Karpas-422 (cell line): Measurements from ENCODE around the gene ARFGAP3. TPM values are rescaled to one million over a fixed set of nuclear protein-coding genes. Genes with fewer than 3 reads are reported as not detected.

ENCODE experiments used
- DNase-seq: peaks from one replicate; pipeline ENCODE4 v3.0.0-alpha.2; 2015
- H2AFZ ChIP-seq: fragments of 200-600 bp; sonication (generic); 2 replicates; pipeline ENCODE4 v1.6.1; 2014; ENCODE audit warnings: antibody characterized with exemption, low read length, mixed read lengths
- H3K27ac ChIP-seq: fragments of 200-600 bp; sonication (generic); 2 replicates; pipeline ENCODE4 v1.5.1; 2014; ENCODE audit warnings: mild to moderate bottlenecking, low read length, moderate library complexity
- H3K27me3 ChIP-seq: fragments of 200-600 bp; sonication (generic); 2 replicates; pipeline ENCODE4 v1.6.1; 2014; ENCODE audit warnings: low read length, mixed read lengths
- H3K36me3 ChIP-seq: fragments of 200-600 bp; sonication (generic); 2 replicates; pipeline ENCODE4 v1.6.1; 2014; ENCODE audit warnings: low read length, mixed read lengths; ENCODE audit not compliant: insufficient read depth
- H3K4me1 ChIP-seq: fragments of 200-600 bp; sonication (generic); 2 replicates; pipeline ENCODE4 v1.6.1; 2014; ENCODE audit warnings: mild to moderate bottlenecking, low read length, mixed read lengths
- H3K4me2 ChIP-seq: fragments of 200-600 bp; sonication (generic); 2 replicates; pipeline ENCODE4 v1.6.1; 2014; ENCODE audit warnings: low read length, low read depth, mild to moderate bottlenecking; ENCODE audit not compliant: poor library complexity, severe bottlenecking
- H3K4me3 ChIP-seq: fragments of 200-600 bp; sonication (generic); 2 replicates; pipeline ENCODE4 v1.5.1; 2014; ENCODE audit warnings: mild to moderate bottlenecking, antibody characterized with exemption, low read length, mixed read lengths
- H3K79me2 ChIP-seq: fragments of 200-600 bp; sonication (generic); 2 replicates; pipeline ENCODE4 v1.6.1; 2014; ENCODE audit warnings: mild to moderate bottlenecking, low read length, mixed read lengths
- H3K9ac ChIP-seq: fragments of 200-600 bp; sonication (generic); 2 replicates; pipeline ENCODE4 v1.6.0; 2014; ENCODE audit warnings: low read length
- H3K9me2 ChIP-seq: fragments of 200-600 bp; sonication (generic), shearing (Covaris generic); replicated peaks from 2 replicates; pipeline ENCODE4 v1.6.0; 2014; ENCODE audit warnings: mild to moderate bottlenecking, low read length, moderate library complexity; ENCODE audit not compliant: insufficient read depth
- H3K9me3 ChIP-seq: fragments of 300-700, 200-600 bp; sonication (generic); 2 replicates; pipeline ENCODE4 v1.6.1; 2014; ENCODE audit warnings: low read length, mixed read lengths
- H4K20me1 ChIP-seq: fragments of 200-600 bp; sonication (generic); 2 replicates; pipeline ENCODE4 v1.6.1; 2014; ENCODE audit warnings: mild to moderate bottlenecking, antibody characterized with exemption, low read length, low read depth; ENCODE audit not compliant: insufficient read depth
- total RNA-seq: library from RNA; depleted of rRNA; stranded (reverse); fragments of >200 nt; shearing (Covaris generic); gene quantifications from 2 replicates; pipeline ENCODE4 v1.2.3, GENCODE V29; 2014; ENCODE audit warnings: low replicate concordance

Gene ARFGAP3
- total RNA-seq, 1 experiment from 2014 or later: 26.1 TPM

DNA sequence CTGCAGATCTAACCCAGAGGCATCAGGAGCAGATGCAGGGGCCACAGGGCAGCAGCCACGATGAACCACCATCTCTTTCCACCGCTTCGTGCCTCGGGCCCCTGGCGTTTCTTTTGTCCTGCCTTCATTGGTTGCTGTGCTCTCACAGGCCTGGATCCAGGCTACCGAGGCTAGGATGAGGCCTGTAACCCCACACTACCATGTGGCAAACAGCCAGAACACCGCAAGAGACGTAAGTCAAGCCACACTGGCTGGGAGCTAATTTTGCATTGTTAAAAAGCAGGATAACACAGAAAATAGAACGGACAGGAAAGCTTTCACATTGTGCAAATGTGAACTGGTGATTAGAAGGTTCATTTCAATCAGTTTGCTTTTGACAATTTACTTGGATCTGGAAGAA lies 15.7 kb upstream of the ARFGAP3 start:
- no peak for DNase-seq
- H3K36me3 ChIP-seq: no peaks in the 10 kb centered on the region

GRCh38 chr22:42871146-42872050 lies 14.3 kb upstream of the ARFGAP3 start:
- H3K36me3 ChIP-seq: no peaks in the 10 kb centered on the region
- H2AFZ ChIP-seq: no peak overlapping the region
- H3K79me2 ChIP-seq: no peaks in the 10 kb centered on the region
- H3K4me2 ChIP-seq: no peak overlapping the region
- no peaks in the 10 kb centered on the region for H3K9me2 ChIP-seq
- DNase-seq: no peak
- no peak overlapping the region for H3K9ac ChIP-seq
- no peak overlapping the region for H3K4me3 ChIP-seq
- no peak overlapping the region for H3K27ac ChIP-seq
- no peaks in the 10 kb centered on the region for H4K20me1 ChIP-seq
- H3K4me1 ChIP-seq: no peaks in the 10 kb centered on the region
- no peaks in the 10 kb centered on the region for H3K9me3 ChIP-seq
- H3K27me3 ChIP-seq: no peaks in the 10 kb centered on the region

More for the DNA sequence above, 15.7 kb upstream of the ARFGAP3 start:
- Histone ChIP-seq H4K20me1 (no peaks in the 10 kb centered on the region), H3K4me2 (no peak overlapping the region), H3K9me3 (no peaks in the 10 kb centered on the region), H3K4me1 (no peaks in the 10 kb centered on the region), H2AFZ (no peak overlapping the region), H3K27ac (no peak overlapping the region), H3K4me3 (no peak overlapping the region), H3K9me2 (no peaks in the 10 kb centered on the region), H3K27me3 (no peaks in the 10 kb centered on the region), H3K9ac (no peak overlapping the region), H3K79me2 (no peaks in the 10 kb centered on the region)

DNA sequence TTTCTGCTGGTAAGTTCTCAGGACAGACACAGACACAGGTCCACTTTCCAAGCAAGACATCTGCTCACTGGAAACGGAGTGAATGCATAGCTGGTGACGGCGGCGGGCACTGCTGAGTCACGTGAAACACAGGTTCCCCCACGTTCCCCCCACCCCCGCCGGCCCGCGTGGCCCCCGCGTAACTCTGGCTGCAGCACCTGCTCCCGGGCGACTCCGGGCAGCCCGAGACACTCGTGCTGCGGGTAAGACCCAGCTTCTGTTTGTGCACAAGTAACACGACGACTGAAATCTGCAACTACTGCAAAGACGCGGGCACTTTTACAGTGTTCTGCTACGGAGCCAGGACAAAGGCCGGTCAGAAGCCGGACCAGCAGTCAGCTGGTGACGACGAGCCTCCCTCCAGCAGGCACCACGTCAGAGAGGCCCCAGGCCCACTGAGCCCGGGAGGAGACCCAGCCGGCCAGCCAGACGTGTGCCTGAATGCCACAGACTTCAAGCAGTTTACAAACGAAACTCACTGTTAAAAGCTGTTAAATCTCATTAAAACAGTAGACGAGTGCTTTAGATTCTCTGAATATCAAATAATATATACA lies 12.9 kb upstream of the ARFGAP3 start:
- no peak overlapping the region for H3K27ac ChIP-seq
- no peak overlapping the region for H2AFZ ChIP-seq
- no peaks in the 10 kb centered on the region for H3K27me3 ChIP-seq
- H3K36me3 ChIP-seq: no peaks in the 10 kb centered on the region
- no peaks in the 10 kb centered on the region for H4K20me1 ChIP-seq
- DNase-seq: no peak
- H3K79me2 ChIP-seq: no peaks in the 10 kb centered on the region
- H3K4me3 ChIP-seq: no peak overlapping the region
- H3K9me3 ChIP-seq: no peaks in the 10 kb centered on the region
- H3K4me2 ChIP-seq: no peak overlapping the region
- no peaks in the 10 kb centered on the region for H3K4me1 ChIP-seq
- H3K9me2 ChIP-seq: no peaks in the 10 kb centered on the region
- no peak overlapping the region for H3K9ac ChIP-seq

- no peak overlapping the region for H3K27ac ChIP-seq
- H3K4me1 ChIP-seq: no peaks in the 10 kb centered on the region
- no peak overlapping the region for H3K4me2 ChIP-seq
- no peaks in the 10 kb centered on the region for H3K79me2 ChIP-seq
- no peaks in the 10 kb centered on the region for H4K20me1 ChIP-seq
- H3K36me3 ChIP-seq: no peaks in the 10 kb centered on the region
- H3K27me3 ChIP-seq: no peaks in the 10 kb centered on the region
- DNase-seq: no peak
- no peak overlapping the region for H3K9ac ChIP-seq
- no peak overlapping the region for H3K4me3 ChIP-seq
- no peak overlapping the region for H2AFZ ChIP-seq
- H3K9me2 ChIP-seq: no peaks in the 10 kb centered on the region
- no peaks in the 10 kb centered on the region for H3K9me3 ChIP-seq
Observed at GRCh38 chr22:42869463-42869862, 12.4 kb upstream of the ARFGAP3 start.

DNA sequence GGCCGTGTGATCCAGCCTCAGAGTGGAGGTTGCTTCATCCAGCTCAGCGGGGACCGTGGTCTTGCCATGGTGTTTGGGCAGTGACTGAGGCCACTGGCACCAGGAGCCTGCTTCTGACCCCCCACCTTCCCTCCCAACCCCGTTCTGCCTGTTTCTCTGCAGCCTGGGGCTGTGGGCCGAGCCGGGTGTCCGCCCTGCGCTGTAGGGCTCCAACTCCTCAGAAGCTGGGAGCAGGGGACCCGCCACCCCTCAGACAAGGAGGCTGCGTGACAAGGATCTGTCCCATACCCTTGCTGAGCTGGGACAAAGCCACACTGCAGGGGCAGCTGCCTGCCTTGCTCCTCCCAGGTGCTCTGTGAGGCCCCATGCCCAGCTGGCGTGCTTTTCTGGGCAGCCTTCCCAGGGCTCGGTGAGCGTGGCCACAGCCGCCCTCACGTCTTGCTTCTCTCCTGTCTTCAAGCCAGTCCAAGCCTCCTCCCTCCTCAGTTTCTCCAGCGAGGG lies 11.7 kb upstream of the ARFGAP3 start:
- Histone ChIP-seq H3K9me3 (no peaks in the 10 kb centered on the region), H3K9me2 (no peaks in the 10 kb centered on the region), H3K4me3 (no peak overlapping the region), H3K27me3 (no peaks in the 10 kb centered on the region), H2AFZ (no peak overlapping the region), H4K20me1 (no peaks in the 10 kb centered on the region), H3K4me2 (no peak overlapping the region), H3K9ac (no peak overlapping the region), H3K4me1 (no peaks in the 10 kb centered on the region), H3K36me3 (no peaks in the 10 kb centered on the region), H3K27ac (no peak overlapping the region), H3K79me2 (no peaks in the 10 kb centered on the region)
- DNase-seq: no peak

DNA sequence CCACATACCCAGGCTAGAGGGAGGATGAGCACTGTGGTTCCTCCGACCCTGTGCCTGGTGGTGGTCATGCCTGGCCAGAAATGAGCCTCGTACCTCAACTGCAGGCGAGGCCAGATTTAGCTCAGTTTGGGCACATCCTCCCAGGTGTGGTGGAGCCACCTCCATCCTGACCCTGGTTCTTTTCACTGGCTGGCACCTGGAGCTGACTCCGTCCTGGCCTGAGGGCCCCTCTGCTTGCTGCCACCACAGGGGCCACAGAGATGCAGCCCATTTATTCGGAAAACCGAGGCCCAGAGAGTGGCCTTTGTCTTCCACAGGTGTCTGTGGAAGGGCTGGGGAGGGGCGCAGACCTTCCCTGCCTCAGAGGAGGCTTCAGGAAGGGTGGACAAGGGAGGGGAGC lies 9.0 kb upstream of the ARFGAP3 start:
- H3K36me3 ChIP-seq: no peaks in the 10 kb centered on the region
- no peaks in the 10 kb centered on the region for H3K27me3 ChIP-seq
- no peak for DNase-seq
- H4K20me1 ChIP-seq: no peaks in the 10 kb centered on the region
- H3K9me2 ChIP-seq: no peaks in the 10 kb centered on the region
- H3K9me3 ChIP-seq: no peaks in the 10 kb centered on the region
- H3K4me1 ChIP-seq: no peaks in the 10 kb centered on the region
- no peaks in the 10 kb centered on the region for H3K79me2 ChIP-seq
- H3K4me3 ChIP-seq: no peak overlapping the region
- no peak overlapping the region for H3K9ac ChIP-seq
- no peak overlapping the region for H3K27ac ChIP-seq
- no peak overlapping the region for H2AFZ ChIP-seq
- no peak overlapping the region for H3K4me2 ChIP-seq

- no peak overlapping the region for H3K9ac ChIP-seq
- no peak overlapping the region for H2AFZ ChIP-seq
- no peaks in the 10 kb centered on the region for H4K20me1 ChIP-seq
- H3K79me2 ChIP-seq: no peaks in the 10 kb centered on the region
- no peaks in the 10 kb centered on the region for H3K27me3 ChIP-seq
- DNase-seq: no peak
- H3K4me2 ChIP-seq: no peak overlapping the region
- no peaks in the 10 kb centered on the region for H3K4me1 ChIP-seq
- H3K9me3 ChIP-seq: no peaks in the 10 kb centered on the region
- H3K27ac ChIP-seq: no peak overlapping the region
- no peaks in the 10 kb centered on the region for H3K36me3 ChIP-seq
- H3K9me2 ChIP-seq: no peaks in the 10 kb centered on the region
- H3K4me3 ChIP-seq: no peak overlapping the region
Observed at GRCh38 chr22:42865536-42865935, 8.5 kb upstream of the ARFGAP3 start.

DNA sequence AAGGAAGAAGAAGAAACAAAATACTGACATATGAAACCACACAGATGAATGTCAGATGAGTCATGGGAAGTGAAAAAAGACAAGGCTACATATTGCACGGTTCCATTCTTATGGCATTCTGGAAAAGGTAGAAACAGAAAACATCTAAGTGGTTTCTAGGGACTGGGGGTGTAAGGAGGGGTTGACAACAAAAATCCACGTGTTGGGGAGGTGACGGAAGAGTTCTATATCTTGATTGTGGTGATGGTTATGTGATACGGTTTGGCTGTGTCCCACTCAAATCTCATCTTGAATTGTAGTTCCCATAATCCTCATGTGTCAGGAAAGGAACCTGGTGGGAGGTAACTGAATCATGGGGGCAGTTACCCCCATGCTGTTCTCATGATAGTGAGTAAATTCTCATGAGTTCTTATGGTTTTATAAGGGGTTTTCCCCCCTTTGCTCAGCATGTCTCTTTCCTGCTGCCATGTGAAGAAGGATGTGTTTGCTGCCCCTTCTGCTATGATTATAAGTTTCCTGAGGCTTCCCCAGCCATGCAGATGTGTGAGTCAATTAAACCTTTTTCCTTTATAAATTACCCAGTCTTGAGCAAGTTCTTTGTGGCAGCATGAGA lies 6.4 kb upstream of the ARFGAP3 start:
- Histone ChIP-seq H3K27ac (no peak overlapping the region), H2AFZ (no peak overlapping the region), H3K4me2 (no peak overlapping the region), H3K9ac (no peak overlapping the region), H3K9me3 (no peaks in the 10 kb centered on the region), H3K4me1 (no peaks in the 10 kb centered on the region), H3K27me3 (no peaks in the 10 kb centered on the region), H3K79me2 (no peaks in the 10 kb centered on the region), H3K36me3 (no peaks in the 10 kb centered on the region), H3K4me3 (no peak overlapping the region), H3K9me2 (no peaks in the 10 kb centered on the region), H4K20me1 (no peaks in the 10 kb centered on the region)
- DNase-seq: no peak
